GM12873 (cell line): ENCODE measurements around the gene REV1.

Source experiments
- TF ChIP-seq, protein P1 (sequence below): IDR thresholded peaks from 2 replicates; pipeline ENCODE4 v1.5.1; 2012; ENCODE audit warnings: low read depth, mild to moderate bottlenecking, moderate library complexity, low read length, control low read depth; ENCODE audit not compliant: insufficient read depth; ENCODE audit errors: missing control alignments

Gene REV1

DNA sequence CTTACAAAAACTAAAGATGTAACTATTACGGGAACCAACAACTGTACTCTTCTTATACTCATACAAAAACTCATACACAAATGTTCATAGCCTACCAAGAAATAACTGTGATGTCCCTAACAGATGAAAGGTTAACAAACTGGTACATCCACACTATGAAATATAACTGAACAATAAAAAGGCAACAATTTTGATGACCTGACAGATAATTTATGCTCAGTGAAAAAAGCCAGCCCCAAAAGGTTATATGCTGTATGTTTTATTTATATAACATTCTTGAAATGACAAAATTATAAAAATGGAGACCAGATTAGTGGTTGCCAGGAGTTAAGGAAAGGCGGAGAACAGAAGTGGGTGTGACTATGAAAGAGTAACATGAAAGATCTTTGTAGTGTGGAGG lies 31.3 kb downstream of the REV1 start:
- TF ChIP-seq, protein P1, sequence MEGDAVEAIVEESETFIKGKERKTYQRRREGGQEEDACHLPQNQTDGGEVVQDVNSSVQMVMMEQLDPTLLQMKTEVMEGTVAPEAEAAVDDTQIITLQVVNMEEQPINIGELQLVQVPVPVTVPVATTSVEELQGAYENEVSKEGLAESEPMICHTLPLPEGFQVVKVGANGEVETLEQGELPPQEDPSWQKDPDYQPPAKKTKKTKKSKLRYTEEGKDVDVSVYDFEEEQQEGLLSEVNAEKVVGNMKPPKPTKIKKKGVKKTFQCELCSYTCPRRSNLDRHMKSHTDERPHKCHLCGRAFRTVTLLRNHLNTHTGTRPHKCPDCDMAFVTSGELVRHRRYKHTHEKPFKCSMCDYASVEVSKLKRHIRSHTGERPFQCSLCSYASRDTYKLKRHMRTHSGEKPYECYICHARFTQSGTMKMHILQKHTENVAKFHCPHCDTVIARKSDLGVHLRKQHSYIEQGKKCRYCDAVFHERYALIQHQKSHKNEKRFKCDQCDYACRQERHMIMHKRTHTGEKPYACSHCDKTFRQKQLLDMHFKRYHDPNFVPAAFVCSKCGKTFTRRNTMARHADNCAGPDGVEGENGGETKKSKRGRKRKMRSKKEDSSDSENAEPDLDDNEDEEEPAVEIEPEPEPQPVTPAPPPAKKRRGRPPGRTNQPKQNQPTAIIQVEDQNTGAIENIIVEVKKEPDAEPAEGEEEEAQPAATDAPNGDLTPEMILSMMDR = no peak

DNA sequence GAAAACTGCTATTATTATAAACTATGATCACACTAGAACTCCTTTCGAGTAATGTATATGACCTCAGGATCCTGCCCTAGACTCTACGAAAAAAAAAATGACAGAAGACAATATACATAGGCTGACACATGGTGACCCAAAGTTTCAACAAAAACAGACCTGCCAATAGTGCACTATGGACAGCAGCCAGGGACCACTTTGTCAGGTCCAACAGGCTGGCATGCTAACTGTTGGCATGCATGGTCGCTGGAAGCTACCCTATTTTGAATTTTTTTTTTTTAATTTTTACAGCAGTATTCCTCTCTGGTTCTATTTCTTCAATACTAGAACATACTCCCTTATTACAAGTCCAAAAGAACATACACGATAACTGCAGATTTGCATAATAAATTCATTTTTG lies 38.1 kb downstream of the REV1 start:
- TF ChIP-seq, protein P1 = no peak

DNA sequence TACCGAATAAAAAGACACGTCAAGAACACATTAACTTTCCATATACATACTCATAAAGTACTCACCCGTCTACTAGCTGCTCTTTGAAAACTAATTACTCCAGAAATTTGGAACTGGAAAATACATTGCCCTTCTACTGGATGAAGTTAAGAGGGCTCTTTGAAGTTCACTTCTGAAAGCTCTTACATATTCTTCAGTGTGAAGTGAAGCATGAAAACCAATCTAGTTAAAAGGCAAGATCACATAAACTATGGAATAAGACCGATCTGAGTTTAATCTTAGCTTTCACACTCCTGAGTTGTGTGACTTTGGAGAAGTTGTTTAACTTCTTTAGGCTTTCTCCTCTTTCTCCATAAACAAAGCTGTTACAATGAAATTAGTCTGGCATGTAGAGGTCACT lies 38.5 kb downstream of the REV1 start:
- TF ChIP-seq, protein P1 = no peak

DNA sequence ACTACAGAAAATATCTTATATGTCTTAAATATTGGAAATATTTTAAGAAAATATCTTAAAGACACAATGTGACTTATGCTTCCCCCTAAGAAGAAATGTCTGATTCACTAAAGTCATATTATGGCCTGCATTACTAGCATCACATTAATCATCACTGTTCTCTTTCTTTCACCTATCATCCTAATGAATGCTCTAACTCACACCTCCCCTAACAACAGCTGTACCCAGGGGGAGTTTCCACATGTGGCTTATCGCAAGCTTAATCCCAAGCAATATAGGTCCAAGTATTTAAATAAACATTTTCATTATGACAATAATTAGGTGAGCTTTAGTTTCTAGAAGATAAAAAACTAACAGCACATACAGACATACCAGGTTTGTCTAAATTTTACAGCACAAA lies 39.6 kb downstream of the REV1 start:
- TF ChIP-seq, protein P1 = no peak

DNA sequence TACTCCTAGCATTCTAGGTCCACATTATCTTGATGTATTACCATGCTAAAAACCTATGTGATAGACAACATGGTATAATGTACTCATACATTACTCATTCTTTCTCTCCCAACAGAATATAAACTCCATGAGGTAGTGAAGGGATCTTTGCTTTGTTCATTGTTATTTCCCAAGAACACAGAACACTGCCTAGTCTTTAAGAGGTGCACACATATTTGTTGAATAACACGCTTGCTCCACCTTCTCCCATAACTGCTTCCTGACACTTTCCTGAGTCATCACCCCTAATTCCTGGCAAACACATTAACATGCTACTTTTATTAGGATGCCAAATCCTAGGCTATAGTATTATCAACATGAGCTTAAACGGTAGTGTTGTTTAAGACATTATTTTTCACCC lies 41.3 kb downstream of the REV1 start:
- TF ChIP-seq, protein P1 = no peak

DNA sequence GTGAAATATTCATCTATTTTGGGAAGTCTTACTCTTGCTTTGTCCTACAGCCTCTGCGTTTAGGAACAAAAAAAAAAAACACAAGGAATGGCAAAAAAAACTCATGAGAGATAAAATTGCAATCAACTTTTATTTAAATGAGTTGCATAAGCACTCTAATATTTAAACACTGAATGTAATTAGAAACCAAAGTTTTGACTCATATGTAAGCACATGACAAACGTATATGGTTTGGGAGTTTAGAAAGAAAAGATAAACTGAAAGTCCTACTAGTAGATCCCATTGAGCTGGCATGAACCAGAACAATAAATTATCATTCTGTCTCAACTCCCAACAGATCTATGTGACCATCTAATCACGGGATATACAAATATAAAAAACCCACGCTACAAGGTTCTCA lies 44.8 kb downstream of the REV1 start:
- TF ChIP-seq, protein P1 = no peak

DNA sequence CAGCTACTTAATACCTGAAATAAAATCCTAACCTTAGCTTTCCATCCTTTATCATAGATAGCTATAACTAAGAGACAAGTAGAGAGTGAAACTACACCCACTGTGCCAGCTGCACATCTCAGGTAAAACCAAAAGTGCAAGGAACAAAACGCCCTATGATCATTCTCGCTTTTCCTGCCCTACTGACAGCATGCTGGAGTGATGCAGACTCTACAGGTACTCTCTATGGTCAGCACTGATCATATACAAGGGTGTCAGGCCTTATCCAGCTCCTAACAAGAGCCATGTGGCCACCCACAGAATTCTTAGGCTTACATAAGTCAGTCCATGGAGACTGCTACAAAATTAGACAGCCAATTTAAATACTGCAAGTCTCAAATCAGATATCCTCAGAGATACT lies 45.6 kb downstream of the REV1 start:
- TF ChIP-seq, protein P1 = no peak
